Panc1 (cell line): ENCODE measurements around the gene APLNR.
A peak's percentile ranks its signal among the peaks of the same experiment; 100 is the strongest.

Source experiments
- CTCF ChIP-seq: fragments of 450-650 bp; IDR thresholded peaks from 2 replicates; pipeline ENCODE4 v1.5.1; 2017; ENCODE audit warnings: mild to moderate bottlenecking
- POLR2AphosphoS5 ChIP-seq: IDR thresholded peaks from 2 replicates; pipeline ENCODE4 v1.6.1; 2012; ENCODE audit warnings: mild to moderate bottlenecking, low read depth, low read length, moderate library complexity
- SIN3A ChIP-seq: IDR thresholded peaks from 2 replicates; pipeline ENCODE4 v1.6.1; 2012; ENCODE audit warnings: low read depth, mild to moderate bottlenecking, low read length, moderate library complexity, borderline replicate concordance; ENCODE audit not compliant: insufficient read depth
- TCF7L2 ChIP-seq: IDR thresholded peaks from 2 replicates; pipeline ENCODE4 v1.6.1; 2011; ENCODE audit warnings: mild to moderate bottlenecking, low read depth, low read length, inconsistent platforms

GRCh38 chr11:57277845-57278720 lies 41.0 kb upstream of the APLNR start:
- TF ChIP-seq CTCF (peak; percentile 93), TCF7L2 (no peak), POLR2AphosphoS5 (no peak), SIN3A (no peak)
